Measurements from ENCODE around the gene LRPAP1.
"Not testable (repeated sequence)": the region's sequence is repeated elsewhere in the genome, so short reads cannot be mapped to it uniquely, and the experiment has no call there.

The LRPAP1 gene

GRCh38 chr4:3560465-3560864 lies 28.2 kb upstream of the LRPAP1 start:
- not testable (repeated sequence) for DNase-seq

GRCh38 chr4:3559381-3560290 lies 27.4 kb upstream of the LRPAP1 start:
- not testable (repeated sequence) for DNase-seq

- not testable (repeated sequence) for DNase-seq
These were observed 26.3 kb upstream of the LRPAP1 start for GRCh38 chr4:3558514-3558836.

- not testable (repeated sequence) for DNase-seq
These were observed 25.7 kb upstream of the LRPAP1 start for GRCh38 chr4:3557676-3558513.

- DNase-seq, result peak; percentile 32
These were observed 24.9 kb upstream of the LRPAP1 start for GRCh38 chr4:3557088-3557492.

GRCh38 chr4:3556244-3556867 lies 24.1 kb upstream of the LRPAP1 start:
- DNase-seq, result not testable (repeated sequence)

- not testable (repeated sequence) for DNase-seq
These were observed 23.3 kb upstream of the LRPAP1 start for GRCh38 chr4:3555459-3556070.

GRCh38 chr4:3551366-3551765 lies 19.1 kb upstream of the LRPAP1 start:
- not testable (repeated sequence) for DNase-seq

GRCh38 chr4:3550792-3551325 lies 18.6 kb upstream of the LRPAP1 start:
- DNase-seq, result not testable (repeated sequence)

GRCh38 chr4:3550041-3550440 lies 17.8 kb upstream of the LRPAP1 start:
- DNase-seq, result not testable (repeated sequence)

- not testable (repeated sequence) for DNase-seq
These were observed 17.4 kb upstream of the LRPAP1 start for GRCh38 chr4:3549694-3550001.

- not testable (repeated sequence) for DNase-seq
These were observed 16.9 kb upstream of the LRPAP1 start for GRCh38 chr4:3548991-3549693.

- not testable (repeated sequence) for DNase-seq
These were observed 14.5 kb upstream of the LRPAP1 start for GRCh38 chr4:3546721-3547120.

GRCh38 chr4:3545351-3545750 lies 13.1 kb upstream of the LRPAP1 start:
- not testable (repeated sequence) for DNase-seq

GRCh38 chr4:3544259-3545025 lies 12.2 kb upstream of the LRPAP1 start:
- DNase-seq, result not testable (repeated sequence)

- not testable (repeated sequence) for DNase-seq
These were observed 11.2 kb upstream of the LRPAP1 start for GRCh38 chr4:3543415-3543814.

- not testable (repeated sequence) for DNase-seq
These were observed 6.7 kb upstream of the LRPAP1 start for GRCh38 chr4:3538906-3539305.

GRCh38 chr4:3535812-3536211 lies 3.6 kb upstream of the LRPAP1 start:
- DNase-seq, result not testable (repeated sequence)

GRCh38 chr4:3533423-3533820 lies 1.2 kb upstream of the LRPAP1 start:
- DNase-seq, result no peak

- no peak for DNase-seq
These were observed 665 bp upstream of the LRPAP1 start for GRCh38 chr4:3532751-3533422.

Data from activated CD4-positive, alpha-beta T cell treated with anti-CD3 and anti-CD28 coated beads, Interleukin-2, amount 50 U/mL, for 16 hours (primary cell).